K562 (cell line): ENCODE measurements around the gene PON2. TPM values are rescaled to one million over a fixed set of nuclear protein-coding genes. Genes with fewer than 3 reads are reported as not detected.

Experiments
- BCLAF1 ChIP-seq, 2 experiments: fragments of 450-650 bp in 1 of 2; IDR thresholded peaks; 2 replicates each; pipeline ENCODE4 v1.6.1; 2011 to 2017; ENCODE audit warnings: low read depth in 2 of 2, antibody characterized with exemption in 1 of 2, borderline replicate concordance in 1 of 2, low read length in 1 of 2, mild to moderate bottlenecking in 1 of 2, mixed read lengths in 1 of 2; ENCODE audit not compliant: control insufficient read depth in 1 of 2
- BRD4 ChIP-seq: fragments of 200-600 bp; sonication (generic); IDR thresholded peaks from 2 replicates; pipeline ENCODE4 v1.6.1; 2017; ENCODE audit warnings: inconsistent platforms
- CTBP1 ChIP-seq: fragments of 450-650 bp; IDR thresholded peaks from 2 replicates; pipeline ENCODE4 v1.6.1; 2016; ENCODE audit warnings: borderline replicate concordance
- FOXA3 ChIP-seq, 2 experiments: fragments of 450-650 bp in 1 of 2; sonication (generic) in 1 of 2; formaldehyde crosslinking; IDR thresholded peaks in 1 of 2; conservative IDR thresholded peaks in 1 of 2; 2 replicates each; pipeline versions ENCODE4 v1.4.0 to v1.8.0; 2020 to 2022; ENCODE audit warnings: mild to moderate bottlenecking in 2 of 2, missing genetic modification reagents in 1 of 2
- FOXK2 ChIP-seq, 2 experiments: fragments of 450-650 bp; IDR thresholded peaks in 1 of 2; conservative IDR thresholded peaks in 1 of 2; 2 replicates each; pipeline ENCODE4 v1.6.1; 2016; ENCODE audit warnings: low read depth in 2 of 2, mild to moderate bottlenecking in 1 of 2
- HDAC1 ChIP-seq, 2 experiments: fragments of 450-650 bp; IDR thresholded peaks; 2 replicates each; pipeline ENCODE4 v1.6.1; 2016 to 2017; ENCODE audit warnings: inconsistent platforms in 1 of 2, mild to moderate bottlenecking in 1 of 2, moderate library complexity in 1 of 2
- KLF1 ChIP-seq: fragments of 450-650 bp; IDR thresholded peaks from 2 replicates; pipeline ENCODE4 v1.6.1; 2016; ENCODE audit warnings: missing genetic modification characterization, missing compliant biosample characterization
- MED1 ChIP-seq: sonication (generic); formaldehyde crosslinking; IDR thresholded peaks from 2 replicates; pipeline ENCODE4 v1.8.1; 2023; ENCODE audit warnings: missing genetic modification reagents, borderline replicate concordance
- NR1H2 ChIP-seq: sonication (generic); formaldehyde crosslinking; IDR thresholded peaks from 2 replicates; pipeline ENCODE4 v1.4.0; 2020; ENCODE audit warnings: mild to moderate bottlenecking, missing genetic modification reagents
- PHB2 ChIP-seq: fragments of 450-650 bp; IDR thresholded peaks from 2 replicates; pipeline ENCODE4 v1.6.1; 2017; ENCODE audit warnings: low read depth
- PHF8 ChIP-seq: fragments of 200-600 bp; sonication (generic); IDR thresholded peaks from 2 replicates; pipeline ENCODE4 v1.6.1; 2012; ENCODE audit warnings: mixed run types, mild to moderate bottlenecking, inconsistent platforms, low read length, moderate library complexity, borderline replicate concordance
- RBM34 ChIP-seq: fragments of 200-400 bp; formaldehyde crosslinking; IDR thresholded peaks from 2 replicates; pipeline ENCODE4 v1.6.1; 2018; ENCODE audit warnings: low read length, borderline replicate concordance; ENCODE audit not compliant: insufficient read depth
- SIN3B ChIP-seq: fragments of 450-650 bp; IDR thresholded peaks from 2 replicates; pipeline ENCODE4 v1.6.1; 2017; ENCODE audit warnings: low read depth, mild to moderate bottlenecking, moderate library complexity
- SOX6 ChIP-seq: fragments of 450-650 bp; IDR thresholded peaks from 2 replicates; pipeline ENCODE4 v1.6.1; 2014; ENCODE audit warnings: mild to moderate bottlenecking
- SUPT5H ChIP-seq: fragments of 450-650 bp; IDR thresholded peaks from 2 replicates; pipeline ENCODE4 v1.6.1; 2016
- TARDBP ChIP-seq: fragments of 450-650 bp; IDR thresholded peaks from 2 replicates; pipeline ENCODE4 v1.6.1; 2016
- TEAD4 ChIP-seq, 2 experiments: sonication (generic) in 1 of 2; formaldehyde crosslinking in 1 of 2; IDR thresholded peaks; 2 replicates each; pipeline versions ENCODE4 v1.6.1 to v1.8.0; 2012 to 2022; ENCODE audit warnings: borderline replicate concordance in 1 of 2, inconsistent platforms in 1 of 2, low read length in 1 of 2, mild to moderate bottlenecking in 1 of 2, missing genetic modification reagents in 1 of 2
- TOE1 ChIP-seq, 2 experiments: fragments of 450-650 bp in 1 of 2; sonication (generic) in 1 of 2; formaldehyde crosslinking in 1 of 2; IDR thresholded peaks; 2 replicates each; pipeline versions ENCODE4 v1.7.1 to v1.8.0; 2016 to 2022; ENCODE audit warnings: borderline replicate concordance in 2 of 2, mild to moderate bottlenecking in 2 of 2, antibody characterized with exemption in 1 of 2, inconsistent platforms in 1 of 2, low read depth in 1 of 2, missing genetic modification reagents in 1 of 2, moderate library complexity in 1 of 2
- XRCC5 ChIP-seq: fragments of 200-400 bp; formaldehyde crosslinking; IDR thresholded peaks from 2 replicates; pipeline ENCODE4 v1.6.1; 2017; ENCODE audit warnings: low read depth, mild to moderate bottlenecking, low read length
- YY1 ChIP-seq, 3 experiments: IDR thresholded peaks; 2 replicates each; pipeline ENCODE4 v1.6.1; 2011; ENCODE audit warnings: low read length in 2 of 3, mild to moderate bottlenecking in 2 of 3, moderate library complexity in 2 of 3, borderline replicate concordance in 1 of 3, control low read depth in 1 of 3, low read depth in 1 of 3; ENCODE audit not compliant: insufficient read depth in 3 of 3, insufficient replicate concordance in 2 of 3, control insufficient read depth in 1 of 3, insufficient read length in 1 of 3; ENCODE audit errors: extremely low read depth in 1 of 3
- ZBTB7A ChIP-seq: IDR thresholded peaks from 2 replicates; pipeline ENCODE4 v1.6.1; 2011; ENCODE audit warnings: low read depth, mild to moderate bottlenecking, low read length, moderate library complexity, borderline replicate concordance; ENCODE audit not compliant: control insufficient read depth
- ZNF324 ChIP-seq: fragments of 250-450 bp; sonication (Bioruptor Pico); IDR thresholded peaks from 2 replicates; pipeline ENCODE4 v1.4.0; 2020; ENCODE audit warnings: mild to moderate bottlenecking
- polyA plus RNA-seq, 8 experiments: library from polyadenylated mRNA; depleted of rRNA in 4 of 8; stranded (reverse) in 5 of 8; unstranded in 3 of 8; fragments of >200 nt; fragmentation: Nextera tagmentation in 2 of 8; fragmentation: Illumina TruSeq in 1 of 8; extraction: Ambion mirVana in 2 of 8; extraction: Trizol in 1 of 8; gene quantifications; 2 replicates each; pipeline versions ENCODE4 v1.2.1 to v1.2.3, GENCODE V29; 2011 to 2014; ENCODE audit warnings: inconsistent platforms in 1 of 8, missing spikeins in 1 of 8
- total RNA-seq, 7 experiments: library from RNA; depleted of rRNA in 6 of 7; stranded (reverse); fragments of >200 nt in 6 of 7; fragmentation: Illumina TruSeq in 2 of 7; extraction: Trizol in 2 of 7; gene quantifications; 2 replicates each; pipeline versions ENCODE4 v1.2.1 to v1.2.3, GENCODE V29; 2011 to 2021; ENCODE audit warnings: low replicate concordance in 1 of 7

The PON2 gene
- total and polyA plus RNA-seq, 9 of the 15 experiments (the other 6 are each of a cell fraction or from before 2014, with no cell fraction given), result 8.5 to 30.1 (median 21.9) TPM

DNA sequence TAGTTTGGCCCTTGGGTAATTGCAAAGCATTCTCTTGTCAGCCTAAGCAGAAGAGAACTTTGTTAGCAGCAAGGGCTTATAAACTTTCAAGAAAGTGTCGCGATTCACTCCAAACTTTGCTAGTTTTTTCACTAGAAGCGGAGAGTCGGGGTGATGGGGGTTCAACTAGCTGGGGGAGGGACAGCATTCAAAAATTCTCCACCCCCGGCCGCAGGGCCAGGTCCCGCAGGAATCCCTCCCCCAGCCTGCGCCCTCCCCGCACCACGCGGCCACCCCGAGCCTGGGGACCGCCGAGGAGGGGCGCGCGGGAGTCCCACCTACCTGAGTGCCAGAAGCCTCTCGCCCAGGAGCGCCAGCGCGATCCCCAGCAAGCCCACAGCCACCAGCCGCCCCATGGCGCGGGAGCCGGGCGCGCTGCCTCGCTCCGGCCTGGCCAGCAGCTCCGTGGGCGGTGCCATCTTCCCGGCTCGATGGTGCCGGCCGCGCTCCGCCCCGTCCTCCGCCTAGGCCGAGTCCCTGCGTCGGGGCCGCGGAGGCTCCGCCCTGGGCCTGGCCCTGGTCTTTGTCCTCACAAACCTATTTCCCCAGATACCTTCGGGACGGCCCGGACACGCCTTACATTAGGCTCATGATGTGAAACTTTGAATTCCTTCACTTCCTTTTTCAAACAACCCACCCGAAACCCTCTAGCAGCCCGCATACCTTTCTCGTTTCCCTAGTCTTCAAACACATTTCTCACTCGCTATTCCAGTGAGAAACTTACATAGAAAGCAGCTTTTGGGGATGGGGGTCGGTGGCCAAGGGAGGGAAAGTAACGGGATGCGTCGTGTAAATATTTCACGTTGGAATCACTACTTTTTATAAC lies at the start of gene PON2 (continued):
- TF ChIP-seq BCLAF1 (IDR thresholded peaks at IDR 0.05; ENCODE audit: borderline replicate concordance in 1 of 2, control insufficient read depth in 1 of 2, low read depth in 2 of 2, low read length in 1 of 2) (0 out of 4 replicates have a peak, but pooled peaks of 1 of the 2 experiments have one; percentile 49), TEAD4 (IDR thresholded peaks at IDR 0.05; ENCODE audit: low read length) (no peak; the same call in 1 of the 2 replicates), TEAD4 (CRISPR knock-in tag; IDR thresholded peaks at IDR 0.05; ENCODE audit: borderline replicate concordance) (peak; percentile 37; the same call in 1 of the 2 replicates), MED1 (CRISPR knock-in tag) (no peak), BRD4 (peak; percentile 60; the same call in 1 of the 2 replicates), FOXA3 (CRISPR knock-in tag; conservative IDR thresholded peaks at IDR 0.05 in 1 of 2, IDR thresholded peaks at IDR 0.05 in 1 of 2) (0 out of 4 replicates have a peak, but pooled peaks of 1 of the 2 experiments have one; percentile 47), CTBP1 (peak; percentile 85), KLF1 (tag) (peak; percentile 81; the same call in 1 of the 2 replicates), TARDBP (peak; percentile 23; the same call in 1 of the 2 replicates), SOX6 (peak; percentile 43; the same call in 1 of the 2 replicates), ZNF324 (CRISPR knock-in tag) (no peak), HDAC1 (IDR thresholded peaks at IDR 0.05) (peak in 1 of 2 experiments; percentile 71; a peak in 1 of 4 replicates), SIN3B (0 out of 2 replicates have a peak, but pooled peaks have one; percentile 48), YY1 (IDR thresholded peaks at IDR 0.05; ENCODE audit: borderline replicate concordance in 1 of 3, control insufficient read depth in 1 of 3, extremely low read depth in 1 of 3, insufficient read depth in 3 of 3, insufficient read length in 1 of 3, insufficient replicate concordance in 2 of 3, low read depth in 1 of 3, low read length in 2 of 3) (peak; percentile 58 to 92 (median 86)), XRCC5 (peak; percentile 52; the same call in 1 of the 2 replicates), SUPT5H (peak; percentile 86), FOXK2 (conservative IDR thresholded peaks at IDR 0.05 in 1 of 2, IDR thresholded peaks at IDR 0.05 in 1 of 2; ENCODE audit: low read depth in 2 of 2) (peak; percentile 21 to 74; a peak in 1 of 4 replicates), PHF8 (peak; percentile 95; the same call in 1 of the 2 replicates), NR1H2 (0 out of 2 replicates have a peak, but pooled peaks have one; percentile 47), RBM34 (no peak), TOE1 (IDR thresholded peaks at IDR 0.05; ENCODE audit: borderline replicate concordance) (peak; percentile 17; the same call in 1 of the 2 replicates), TOE1 (CRISPR knock-in tag; IDR thresholded peaks at IDR 0.05; ENCODE audit: borderline replicate concordance, low read depth) (no peak), ZBTB7A (peak; percentile 78; the same call in 1 of the 2 replicates), PHB2 (no peak)
